Body of pancreas (tissue), 4 donors: ENCODE data around the gene TIFAB. TPM values are rescaled to one million over a fixed set of nuclear protein-coding genes. Genes with fewer than 3 reads are reported as not detected.
A peak's percentile ranks its signal among the peaks of the same experiment; 100 is the strongest.

Source experiments
- ATAC-seq: fragments of 150-250 bp; one replicate; pipeline ENCODE4 v1.9.1; 2016
- DNase-seq, 4 donors: peaks; one replicate each; pipeline ENCODE4 v3.0.0-alpha.2; 2019
- H3K27ac ChIP-seq, 4 donors: fragments of 200-600 bp; sonication (generic); 1 replicate in 3 of 4; 2 replicates in 1 of 4; pipeline versions ENCODE4 v1.5.1 to v1.6.1; 2016 to 2019; ENCODE audit warnings: mild to moderate bottlenecking in 1 of 4, mixed read lengths in 1 of 4, moderate library complexity in 1 of 4
- H3K27me3 ChIP-seq, 2 donors: fragments of 200-600 bp; sonication (generic); one replicate each; pipeline ENCODE4 v1.6.0; 2016; ENCODE audit warnings: mild to moderate bottlenecking in 1 of 2
- H3K36me3 ChIP-seq, 2 donors: fragments of 200-600 bp; sonication (generic); replicated peaks in 1 of 2; 2 replicates each; pipeline ENCODE4 v1.5.1; 2016; ENCODE audit warnings: low read depth in 2 of 2; ENCODE audit not compliant: insufficient read depth in 1 of 2
- H3K4me1 ChIP-seq: fragments of 200-600 bp; sonication (generic); one replicate; pipeline ENCODE4 v1.6.0; 2016
- H3K4me3 ChIP-seq, 2 donors: fragments of 200-600 bp; sonication (generic); 1 replicate in 1 of 2; 2 replicates in 1 of 2; pipeline ENCODE4 v1.5.1; 2016 to 2019
- H3K9me3 ChIP-seq, 3 donors: fragments of 200-600 bp; sonication (generic); 1 replicate in 2 of 3; 2 replicates in 1 of 3; pipeline ENCODE4 v1.5.1; 2016
- CTCF ChIP-seq, 7 experiments: fragments of 450-650 bp in 4 of 7; fragments of 200-600 bp in 3 of 7; sonication (generic) in 3 of 7; IDR thresholded peaks; one replicate each; pipeline ENCODE4 v1.5.1; 2016 to 2019; ENCODE audit warnings: antibody characterized with exemption in 7 of 7
- POLR2A ChIP-seq, 3 donors: fragments of 450-650 bp; IDR thresholded peaks; one replicate each; pipeline ENCODE4 v1.6.1; 2016; ENCODE audit warnings: antibody characterized with exemption in 3 of 3, mild to moderate bottlenecking in 2 of 3
- WGBS, 2 donors: methylation state at CpG; one replicate each; pipeline ENCODE4 v1.1.5; 2017; 5-methylcytosine and 5-hydroxymethylcytosine counted together
- intact Hi-C: fragments of 100-400 bp; cut with DNase I; formaldehyde crosslinking; loops from one replicate; pipeline ENCODE4 v1.15.1; 2023
- total RNA-seq, 2 donors: library from RNA; depleted of rRNA; stranded (reverse); fragments of >200 nt; gene quantifications; one replicate each; pipeline ENCODE4 v1.1.0, GENCODE V29; 2016

Gene TIFAB
- total RNA-seq, 2 donors from 2014 or later: not detected

GRCh38 chr5:135429301-135430134 lies 22.6 kb downstream of the TIFAB start:
- no peaks in the 10 kb centered on the region for H3K36me3 ChIP-seq
- TF ChIP-seq CTCF (IDR thresholded peaks at IDR 0.05): no peak
- TF ChIP-seq POLR2A (IDR thresholded peaks at IDR 0.05): no peak
- intact Hi-C loops: no loop called here
- no peak overlapping the region for H3K4me3 ChIP-seq
- no peak overlapping the region for H3K27ac ChIP-seq
- ATAC-seq (no peak), DNase-seq (no peak)
- no peaks in the 10 kb centered on the region for H3K4me1 ChIP-seq
- WGBS, 2 donors: 67 to 69% methylated on average over 12 of the region's 12 CpGs
- H3K9me3 ChIP-seq: no peaks in the 10 kb centered on the region
- H3K27me3 ChIP-seq: no peaks in the 10 kb centered on the region

GRCh38 chr5:135428586-135428985 lies 23.6 kb downstream of the TIFAB start:
- 50 to 79% methylated on average over 1 of the region's 1 CpG for WGBS, 2 donors
- Histone ChIP-seq H3K27ac (no peak overlapping the region), H3K9me3 (no peaks in the 10 kb centered on the region), H3K4me1 (no peaks in the 10 kb centered on the region), H3K4me3 (no peak overlapping the region), H3K36me3 (no peaks in the 10 kb centered on the region), H3K27me3 (no peaks in the 10 kb centered on the region)
- intact Hi-C loops: no loop called here
- ATAC-seq (no peak), DNase-seq (no peak)
- TF ChIP-seq CTCF (IDR thresholded peaks at IDR 0.05) (no peak), POLR2A (IDR thresholded peaks at IDR 0.05) (no peak)

- intact Hi-C loops: no loop called here
- no peaks in the 10 kb centered on the region for H3K4me1 ChIP-seq
- no peak for TF ChIP-seq POLR2A (IDR thresholded peaks at IDR 0.05)
- peak in 6 of 7 experiments; percentile 35 to 54 (median 50) for TF ChIP-seq CTCF (IDR thresholded peaks at IDR 0.05)
- no peak overlapping the region for H3K4me3 ChIP-seq
- 41 to 54% methylated on average over 7 of the region's 7 CpGs for WGBS, 2 donors
- no peaks in the 10 kb centered on the region for H3K9me3 ChIP-seq
- H3K36me3 ChIP-seq: no peaks in the 10 kb centered on the region
- peak in 1 of 4 donors; percentile 43 for DNase-seq
- H3K27me3 ChIP-seq: no peaks in the 10 kb centered on the region
- ATAC-seq: peak; percentile 42
- H3K27ac ChIP-seq: no peak overlapping the region
Observed at GRCh38 chr5:135426102-135427082, 25.8 kb downstream of the TIFAB start.

- 39 to 46% methylated on average over 2 of the region's 2 CpGs for WGBS, 2 donors
- Histone ChIP-seq H3K9me3 (no peaks in the 10 kb centered on the region), H3K4me3 (no peak overlapping the region), H3K4me1 (no peaks in the 10 kb centered on the region), H3K27ac (no peak overlapping the region), H3K36me3 (no peaks in the 10 kb centered on the region), H3K27me3 (no peaks in the 10 kb centered on the region)
- ATAC-seq (no peak), DNase-seq (no peak)
- intact Hi-C loops: no loop called here
- TF ChIP-seq POLR2A (IDR thresholded peaks at IDR 0.05): no peak
- TF ChIP-seq CTCF (IDR thresholded peaks at IDR 0.05): no peak
Observed at GRCh38 chr5:135425641-135426040, 26.5 kb downstream of the TIFAB start.
